DOHH2 (cell line): ENCODE measurements around the gene MAP1LC3A.

Experiments
- CTCF ChIP-seq: fragments of 200-600 bp; sonication (generic); IDR thresholded peaks from one replicate; pipeline ENCODE4 v1.5.1; 2014; ENCODE audit warnings: antibody characterized with exemption, mild to moderate bottlenecking, low read depth, low read length; ENCODE audit not compliant: poor library complexity, severe bottlenecking
- EZH2phosphoT487 ChIP-seq: fragments of 200-600 bp; sonication (generic); IDR thresholded peaks from 2 replicates; pipeline ENCODE4 v1.6.1; 2017; ENCODE audit warnings: borderline replicate concordance, mild to moderate bottlenecking, antibody characterized with exemption, low read length, moderate library complexity, mixed read lengths

- no peak for TF ChIP-seq CTCF
- TF ChIP-seq EZH2phosphoT487, result no peak
Measured at GRCh38 chr20:34549291-34549928, 9.1 kb upstream of the MAP1LC3A start.
